ENCODE measurements around the gene S100A2.

DNA sequence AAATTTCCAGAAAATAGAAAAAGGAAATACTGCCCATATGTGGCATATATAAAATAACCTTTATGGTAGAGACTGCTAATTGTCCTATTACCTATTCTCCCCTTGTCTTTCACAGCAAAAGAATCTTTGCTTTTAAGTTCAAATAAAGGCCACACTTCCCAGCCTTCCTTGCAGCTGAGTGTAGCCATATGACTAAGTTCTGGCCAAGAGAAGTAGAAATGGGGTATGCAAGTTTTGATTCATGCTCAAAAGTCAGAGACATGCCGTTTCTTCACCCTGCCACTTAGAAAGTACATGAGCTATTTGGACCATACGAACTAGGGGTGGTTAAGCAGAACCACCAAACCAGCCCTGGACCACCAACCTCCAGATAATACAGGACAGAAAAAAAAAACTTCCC lies 18.3 kb upstream of the S100A2 start:
- no peak for TF ChIP-seq GATA2 (IDR thresholded peaks at IDR 0.05; ENCODE audit: low read depth, low read length)
- no peak for TF ChIP-seq GATA3 (IDR thresholded peaks at IDR 0.05; ENCODE audit: low read depth, low read length)
